A549 (cell line): ENCODE data around the gene CNST. TPM values are rescaled to one million over a fixed set of nuclear protein-coding genes. Genes with fewer than 3 reads are reported as not detected.

Experiments
- ATAC-seq, 2 experiments: fragments of 200-7000 bp in 1 of 2; fragments of >200 bp in 1 of 2; cut with Nextera tagmentation in 1 of 2; cut with Tn5 transposase in 1 of 2; 3 replicates each; pipeline versions ENCODE4 v1.8.0 to v1.9.1; 2018 to 2020; ENCODE audit warnings: mild to moderate bottlenecking in 1 of 2, moderate library complexity in 1 of 2
- CTCF ChIA-PET: fragments of 300-600 bp; sonication (Branson Sonifier 250); formaldehyde crosslinking; extraction: SDS; loops from one replicate; lab custom pipeline; 2021; ENCODE audit warnings: antibody characterized with exemption, inconsistent platforms; lab: Yijun Ruan, JAX
- POLR2A ChIA-PET: fragments of 350-600 bp; formaldehyde crosslinking; extraction: SDS; loops from one replicate; lab custom pipeline; 2021; ENCODE audit warnings: antibody characterized with exemption, inconsistent platforms; lab: Yijun Ruan, JAX
- DNase-seq, 2 experiments: peaks; one replicate each; pipeline versions ENCODE4 v3.0.0 to v3.0.0-alpha.2; 2011 to 2016; ENCODE audit warnings: low read depth in 1 of 2, low spot score in 1 of 2
- FAIRE-seq: peaks from 2 replicates; lab custom pipeline; 2011; peaks lifted over from hg19 to GRCh38; lab: Jason Lieb, UNC
- H3K27ac ChIP-seq, 2 experiments: fragments of >200 bp; sonication (Bioruptor Twin); formaldehyde crosslinking; 3 replicates each; pipeline ENCODE4 v1.5.1; 2016 to 2017
- H3K4me1 ChIP-seq: fragments of >200 bp; sonication (Bioruptor Twin); formaldehyde crosslinking; 3 replicates; pipeline ENCODE4 v1.6.1; 2016
- H3K4me2 ChIP-seq: fragments of >200 bp; sonication (Bioruptor Twin); formaldehyde crosslinking; 3 replicates; pipeline ENCODE4 v1.6.1; 2016
- H3K4me3 ChIP-seq: fragments of >200 bp; sonication (Bioruptor Twin); formaldehyde crosslinking; 3 replicates; pipeline ENCODE4 v1.5.1; 2016
- H3K9me3 ChIP-seq: fragments of >200 bp; sonication (Bioruptor Twin); formaldehyde crosslinking; 3 replicates; pipeline ENCODE4 v1.6.1; 2016
- CBX2 ChIP-seq: fragments of 200-600 bp; sonication (generic); IDR thresholded peaks from 2 replicates; pipeline ENCODE4 v1.6.1; 2016; ENCODE audit warnings: low read depth, mild to moderate bottlenecking, borderline replicate concordance
- CBX8 ChIP-seq: fragments of 200-600 bp; sonication (generic); IDR thresholded peaks from 2 replicates; pipeline ENCODE4 v1.6.1; 2016
- CHD2 ChIP-seq: fragments of 150-350 bp; IDR thresholded peaks from 2 replicates; pipeline ENCODE4 v1.6.1; 2014; ENCODE audit warnings: low read length; ENCODE audit not compliant: partially characterized antibody
- CHD4 ChIP-seq: fragments of 200-600 bp; sonication (generic); IDR thresholded peaks from 2 replicates; pipeline ENCODE4 v1.6.1; 2016; ENCODE audit warnings: antibody characterized with exemption, mild to moderate bottlenecking, borderline replicate concordance
- FOSL2 ChIP-seq, 2 experiments: fragments of 450-650 bp in 1 of 2; fragments of >200 bp in 1 of 2; sonication (Bioruptor Twin) in 1 of 2; formaldehyde crosslinking; IDR thresholded peaks; 2 replicates each; pipeline versions ENCODE4 v1.5.0 to v1.6.1; 2016 to 2020; ENCODE audit warnings: mild to moderate bottlenecking in 1 of 2, moderate library complexity in 1 of 2
- HEYL ChIP-seq: fragments of 250-450 bp; sonication (Bioruptor Pico); IDR thresholded peaks from 2 replicates; pipeline ENCODE4 v1.8.0; 2021; ENCODE audit warnings: mild to moderate bottlenecking, moderate library complexity
- HOXA7 ChIP-seq: fragments of 250-450 bp; sonication (Bioruptor Pico); IDR thresholded peaks from 2 replicates; pipeline ENCODE4 v1.5.0; 2020; ENCODE audit warnings: mild to moderate bottlenecking, moderate library complexity
- HOXB13 ChIP-seq: fragments of 250-450 bp; sonication (Bioruptor Pico); IDR thresholded peaks from 2 replicates; pipeline ENCODE4 v1.5.0; 2020; ENCODE audit warnings: low read depth, mild to moderate bottlenecking, moderate library complexity
- KDM1A ChIP-seq: fragments of 200-600 bp; sonication (generic); IDR thresholded peaks from 2 replicates; pipeline ENCODE4 v1.6.1; 2016; ENCODE audit warnings: low read depth, mild to moderate bottlenecking
- MAZ ChIP-seq: fragments of 150-350 bp; IDR thresholded peaks from 2 replicates; pipeline ENCODE4 v1.6.1; 2014; ENCODE audit warnings: antibody characterized with exemption, low read depth, low read length, borderline replicate concordance
- PHF8 ChIP-seq: fragments of 200-600 bp; sonication (generic); IDR thresholded peaks from 2 replicates; pipeline ENCODE4 v1.6.1; 2016; ENCODE audit warnings: low read depth, mild to moderate bottlenecking, antibody characterized with exemption, moderate library complexity, borderline replicate concordance
- RAD21 ChIP-seq, 2 experiments: fragments of >200 bp in 1 of 2; sonication (Bioruptor Twin) in 1 of 2; formaldehyde crosslinking in 1 of 2; IDR thresholded peaks in 1 of 2; conservative IDR thresholded peaks in 1 of 2; 2 replicates in 1 of 2; 3 replicates in 1 of 2; pipeline ENCODE4 v1.6.1; 2012 to 2018; ENCODE audit warnings: inconsistent platforms in 1 of 2
- RFX5 ChIP-seq: fragments of 450-650 bp; IDR thresholded peaks from 2 replicates; pipeline ENCODE4 v1.7.1; 2014; ENCODE audit warnings: antibody characterized with exemption, mild to moderate bottlenecking, moderate library complexity
- RNF2 ChIP-seq: fragments of 200-600 bp; sonication (generic); IDR thresholded peaks from 2 replicates; pipeline ENCODE4 v1.6.1; 2016; ENCODE audit warnings: low read depth, mild to moderate bottlenecking, antibody characterized with exemption, moderate library complexity, borderline replicate concordance
- SMC3 ChIP-seq: fragments of >200 bp; sonication (Bioruptor Twin); formaldehyde crosslinking; IDR thresholded peaks from 3 replicates; pipeline ENCODE4 v1.6.1; 2018; ENCODE audit warnings: inconsistent platforms
- SREBF2 ChIP-seq: fragments of 450-650 bp; IDR thresholded peaks from 2 replicates; pipeline ENCODE4 v1.6.1; 2014; ENCODE audit warnings: mild to moderate bottlenecking, moderate library complexity
- ZC3H11A ChIP-seq: fragments of 450-650 bp; IDR thresholded peaks from 2 replicates; pipeline ENCODE4 v1.6.1; 2014; ENCODE audit warnings: antibody characterized with exemption, mild to moderate bottlenecking
- WGBS: methylation state at CpG from one replicate; pipeline ENCODE4 v1.1.6; 2017; ENCODE audit errors: missing lambda C conversion rate; 5-methylcytosine and 5-hydroxymethylcytosine counted together
- polyA plus RNA-seq, 4 experiments: library from polyadenylated mRNA; depleted of rRNA in 3 of 4; stranded (reverse); fragments of >200 nt; fragmentation: RNase III in 1 of 4; extraction: RNeasy Plus Mini Kit Qiagen cat#74134 plus additional on column Dnase treatment in 1 of 4; gene quantifications; 2 replicates in 3 of 4; 3 replicates in 1 of 4; pipeline ENCODE4 v1.2.3, GENCODE V29; 2011 to 2017
- TF ChIP-seq, protein P1 (sequence below): IDR thresholded peaks from 2 replicates; pipeline ENCODE4 v1.6.1; 2012
- TF ChIP-seq, protein P2 (sequence below): fragments of 250-450 bp; sonication (Bioruptor Pico); IDR thresholded peaks from 2 replicates; pipeline ENCODE4 v1.5.0; 2020; ENCODE audit warnings: low read depth, mild to moderate bottlenecking, moderate library complexity
- TF ChIP-seq, protein P3 (sequence below): fragments of 450-650 bp; IDR thresholded peaks from 2 replicates; pipeline ENCODE4 v1.6.1; 2014; ENCODE audit warnings: antibody characterized with exemption
- TF ChIP-seq, protein P4 (sequence below): fragments of >200 bp; sonication (Bioruptor Twin); formaldehyde crosslinking; IDR thresholded peaks from 3 replicates; pipeline ENCODE4 v1.5.1; 2016

Gene CNST
- polyA plus RNA-seq, 2 of the 4 experiments (the other 2 are of a cell fraction) = 7.9 to 23.0 TPM

DNA sequence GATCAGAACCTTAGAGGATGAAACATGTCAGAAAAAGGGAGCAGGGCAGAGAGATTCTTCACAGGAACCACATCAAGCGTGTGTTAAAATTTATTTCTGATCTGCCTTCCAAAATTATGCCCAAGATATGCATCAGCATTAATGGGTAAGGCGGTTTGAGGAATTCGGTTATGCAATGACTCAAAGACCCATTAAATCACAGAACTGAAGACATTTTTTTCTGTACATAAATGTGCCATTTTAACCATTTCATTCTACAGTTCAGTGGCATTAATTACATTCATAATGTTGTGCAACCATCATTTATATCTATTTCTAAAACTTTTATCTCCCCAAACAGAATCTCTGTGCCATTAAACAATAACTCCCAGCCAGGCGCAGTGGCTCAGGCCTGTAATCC is 43.4 kb downstream of the CNST start:
- no peak for FAIRE-seq
- ChIA-PET CTCF (no interaction called here), POLR2A (no interaction called here)
- TF ChIP-seq HOXA7 (CRISPR knock-in tag) (no peak), KDM1A (no peak)
- WGBS = 93% methylated on average over 4 of the region's 4 CpGs
- peaks cover 23% of the 10 kb centered on the region for H3K4me1 ChIP-seq
- no peaks in the 10 kb centered on the region for H3K9me3 ChIP-seq
- H3K4me3 ChIP-seq = no peak overlapping the region
- ATAC-seq = no peak
- H3K27ac ChIP-seq = peak overlapping the region; percentile 58 to 70
- DNase-seq = no peak
- peak overlapping the region; percentile 65 for H3K4me2 ChIP-seq

DNA sequence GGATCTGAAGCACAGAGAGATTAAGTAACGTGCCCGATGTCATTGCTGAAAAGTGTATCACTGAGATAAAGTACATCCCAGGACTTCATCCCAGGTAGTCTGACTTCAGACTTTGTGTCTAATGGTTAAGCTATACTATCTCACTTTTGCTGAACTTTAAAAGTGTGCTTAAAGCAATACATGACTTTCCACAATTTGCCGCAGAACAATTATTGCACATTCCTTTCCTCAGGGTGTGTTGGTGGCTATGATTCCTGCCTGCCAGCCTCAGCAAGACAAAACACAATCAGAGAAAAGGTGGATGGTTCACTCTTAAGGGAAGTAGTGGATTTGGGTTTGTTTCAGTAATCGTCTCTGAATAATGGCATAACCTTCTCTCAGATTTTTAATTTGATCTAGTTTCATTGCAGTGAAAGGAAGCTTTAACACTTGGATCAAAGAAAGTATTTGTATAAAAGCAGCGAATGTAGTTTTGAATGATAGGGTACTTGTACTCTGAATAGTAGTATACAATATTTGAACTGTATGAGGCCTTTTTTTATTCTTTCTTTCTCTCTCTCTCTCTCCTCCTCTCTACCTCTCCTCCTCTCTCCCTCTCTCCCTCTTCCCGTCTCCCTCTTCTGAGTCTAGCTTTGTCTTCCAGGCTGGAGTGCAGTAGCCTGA is 47.0 kb downstream of the CNST start:
- WGBS = 85% methylated on average over 6 of the region's 6 CpGs
- FAIRE-seq (no peak), DNase-seq (no peak), ATAC-seq (no peak)
- TF ChIP-seq FOSL2 (IDR thresholded peaks at IDR 0.05) (no peak), FOSL2 (CRISPR knock-in tag; IDR thresholded peaks at IDR 0.05) (no peak), CBX8 (no peak), PHF8 (no peak), CHD4 (no peak), RAD21 (conservative IDR thresholded peaks at IDR 0.05 in 1 of 2, IDR thresholded peaks at IDR 0.05 in 1 of 2) (no peak), RNF2 (no peak), HOXB13 (no peak), CHD2 (no peak), SREBF2 (no peak), CBX2 (no peak), SMC3 (no peak), ZC3H11A (no peak), RFX5 (no peak), MAZ (no peak), HEYL (CRISPR knock-in tag) (no peak)
- TF ChIP-seq, protein P1, sequence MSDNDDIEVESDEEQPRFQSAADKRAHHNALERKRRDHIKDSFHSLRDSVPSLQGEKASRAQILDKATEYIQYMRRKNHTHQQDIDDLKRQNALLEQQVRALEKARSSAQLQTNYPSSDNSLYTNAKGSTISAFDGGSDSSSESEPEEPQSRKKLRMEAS = no peak
- TF ChIP-seq, protein P2, sequence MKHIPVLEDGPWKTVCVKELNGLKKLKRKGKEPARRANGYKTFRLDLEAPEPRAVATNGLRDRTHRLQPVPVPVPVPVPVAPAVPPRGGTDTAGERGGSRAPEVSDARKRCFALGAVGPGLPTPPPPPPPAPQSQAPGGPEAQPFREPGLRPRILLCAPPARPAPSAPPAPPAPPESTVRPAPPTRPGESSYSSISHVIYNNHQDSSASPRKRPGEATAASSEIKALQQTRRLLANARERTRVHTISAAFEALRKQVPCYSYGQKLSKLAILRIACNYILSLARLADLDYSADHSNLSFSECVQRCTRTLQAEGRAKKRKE (CRISPR knock-in tag) = no peak
- TF ChIP-seq, protein P3, sequence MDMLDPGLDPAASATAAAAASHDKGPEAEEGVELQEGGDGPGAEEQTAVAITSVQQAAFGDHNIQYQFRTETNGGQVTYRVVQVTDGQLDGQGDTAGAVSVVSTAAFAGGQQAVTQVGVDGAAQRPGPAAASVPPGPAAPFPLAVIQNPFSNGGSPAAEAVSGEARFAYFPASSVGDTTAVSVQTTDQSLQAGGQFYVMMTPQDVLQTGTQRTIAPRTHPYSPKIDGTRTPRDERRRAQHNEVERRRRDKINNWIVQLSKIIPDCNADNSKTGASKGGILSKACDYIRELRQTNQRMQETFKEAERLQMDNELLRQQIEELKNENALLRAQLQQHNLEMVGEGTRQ = no peak
- TF ChIP-seq, protein P4, sequence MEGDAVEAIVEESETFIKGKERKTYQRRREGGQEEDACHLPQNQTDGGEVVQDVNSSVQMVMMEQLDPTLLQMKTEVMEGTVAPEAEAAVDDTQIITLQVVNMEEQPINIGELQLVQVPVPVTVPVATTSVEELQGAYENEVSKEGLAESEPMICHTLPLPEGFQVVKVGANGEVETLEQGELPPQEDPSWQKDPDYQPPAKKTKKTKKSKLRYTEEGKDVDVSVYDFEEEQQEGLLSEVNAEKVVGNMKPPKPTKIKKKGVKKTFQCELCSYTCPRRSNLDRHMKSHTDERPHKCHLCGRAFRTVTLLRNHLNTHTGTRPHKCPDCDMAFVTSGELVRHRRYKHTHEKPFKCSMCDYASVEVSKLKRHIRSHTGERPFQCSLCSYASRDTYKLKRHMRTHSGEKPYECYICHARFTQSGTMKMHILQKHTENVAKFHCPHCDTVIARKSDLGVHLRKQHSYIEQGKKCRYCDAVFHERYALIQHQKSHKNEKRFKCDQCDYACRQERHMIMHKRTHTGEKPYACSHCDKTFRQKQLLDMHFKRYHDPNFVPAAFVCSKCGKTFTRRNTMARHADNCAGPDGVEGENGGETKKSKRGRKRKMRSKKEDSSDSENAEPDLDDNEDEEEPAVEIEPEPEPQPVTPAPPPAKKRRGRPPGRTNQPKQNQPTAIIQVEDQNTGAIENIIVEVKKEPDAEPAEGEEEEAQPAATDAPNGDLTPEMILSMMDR = no peak
- POLR2A ChIA-PET = no interaction called here
- CTCF ChIA-PET = interaction anchor here (1.4 to 1.8 kb wide), 2 partner anchors 20 to 1460 kb away, joined by 3 to 6 read pairs; no protein-coding TSS in a partner anchor
- Histone ChIP-seq H3K27ac (no peak overlapping the region), H3K4me3 (no peak overlapping the region), H3K4me2 (no peak overlapping the region), H3K9me3 (no peaks in the 10 kb centered on the region), H3K4me1 (peaks cover 32% of the 10 kb centered on the region)
